Stimulated activated CD4-positive, alpha-beta T cell treated with anti-CD3 and anti-CD28 coated beads, TNF-alpha, amount 100 ng/mL, for 48 hours (primary cell): Measurements from ENCODE around the gene SPATA19.
"Not testable (repeated sequence)": the region's sequence is repeated elsewhere in the genome, so short reads cannot be mapped to it uniquely, and the experiment has no call there.

Source experiments
- DNase-seq, 3 donors: peaks; one replicate each; pipeline ENCODE4 v3.0.0-alpha.2; 2020; ENCODE audit warnings: low read depth in 3 of 3

SPATA19 gene, protein sequence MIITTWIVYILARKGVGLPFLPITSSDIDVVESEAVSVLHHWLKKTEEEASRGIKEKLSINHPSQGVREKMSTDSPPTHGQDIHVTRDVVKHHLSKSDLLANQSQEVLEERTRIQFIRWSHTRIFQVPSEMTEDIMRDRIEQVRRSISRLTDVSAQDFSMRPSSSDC

DNA sequence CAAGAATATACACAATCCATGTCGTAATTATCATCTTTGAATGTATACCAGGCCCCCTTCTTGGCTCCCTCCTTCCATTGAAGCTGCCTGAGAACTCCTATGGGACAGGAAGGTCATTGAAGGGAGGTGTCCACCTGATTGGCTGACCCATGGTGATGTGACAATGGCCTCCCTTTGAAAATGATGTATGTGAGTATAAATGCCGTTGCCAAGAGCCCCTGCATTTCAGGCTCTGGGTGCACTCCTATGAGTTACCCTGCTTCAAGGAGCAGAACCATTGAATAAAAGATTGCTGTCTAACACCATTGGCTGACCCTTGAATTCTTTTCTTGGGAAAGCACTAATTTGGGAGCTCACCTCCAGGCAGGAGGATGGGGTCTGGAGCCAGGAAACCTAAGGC, at the start of gene SPATA19:
SPATA19 (minus strand) TSS at position 101 of the 400 bp plus-strand sequence; CDS start at position 34, 67 bp downstream.
- DNase-seq = no peak

DNA sequence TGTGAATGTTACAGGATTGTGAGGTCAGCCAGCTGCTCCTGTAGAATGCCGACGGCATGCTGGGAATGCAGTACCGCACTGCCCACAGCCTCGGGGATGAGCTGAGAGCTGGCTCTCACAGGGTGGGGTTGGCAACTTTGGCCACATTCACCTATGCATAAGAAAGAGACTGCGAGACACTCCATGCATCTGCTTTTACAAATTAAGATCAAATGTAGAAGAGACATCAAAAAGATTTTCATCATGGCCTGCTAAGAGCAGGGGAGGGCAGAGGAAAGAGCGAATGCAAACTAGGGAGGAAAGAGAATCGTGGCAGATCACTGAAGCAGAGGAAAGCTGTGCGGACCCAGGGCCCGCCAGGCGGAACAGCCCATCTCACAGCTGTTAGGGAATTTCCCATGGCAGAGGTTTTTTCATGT, 49.8 kb upstream of the SPATA19 start:
- DNase-seq = no peak

DNA sequence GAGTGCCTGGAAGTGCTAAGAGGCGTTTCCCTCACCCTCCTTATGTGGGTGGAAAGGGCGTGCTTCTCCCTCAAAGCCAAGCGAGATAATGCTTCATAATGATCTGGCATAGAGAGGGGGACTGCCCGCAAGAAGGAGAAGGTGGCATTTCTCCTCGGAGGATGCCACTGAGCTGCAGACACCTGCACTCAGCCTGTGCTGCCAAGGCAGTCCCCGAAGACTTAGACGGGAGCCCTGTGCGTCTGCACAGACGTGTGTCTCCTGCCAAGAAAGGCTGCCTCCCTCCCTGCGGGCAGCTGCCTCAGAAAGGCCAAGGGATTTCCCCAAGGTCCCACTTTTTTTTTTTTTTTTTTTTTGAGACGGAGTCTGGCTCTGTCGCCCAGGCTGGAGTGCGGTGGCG, 48.1 kb upstream of the SPATA19 start:
- DNase-seq = no peak

DNA sequence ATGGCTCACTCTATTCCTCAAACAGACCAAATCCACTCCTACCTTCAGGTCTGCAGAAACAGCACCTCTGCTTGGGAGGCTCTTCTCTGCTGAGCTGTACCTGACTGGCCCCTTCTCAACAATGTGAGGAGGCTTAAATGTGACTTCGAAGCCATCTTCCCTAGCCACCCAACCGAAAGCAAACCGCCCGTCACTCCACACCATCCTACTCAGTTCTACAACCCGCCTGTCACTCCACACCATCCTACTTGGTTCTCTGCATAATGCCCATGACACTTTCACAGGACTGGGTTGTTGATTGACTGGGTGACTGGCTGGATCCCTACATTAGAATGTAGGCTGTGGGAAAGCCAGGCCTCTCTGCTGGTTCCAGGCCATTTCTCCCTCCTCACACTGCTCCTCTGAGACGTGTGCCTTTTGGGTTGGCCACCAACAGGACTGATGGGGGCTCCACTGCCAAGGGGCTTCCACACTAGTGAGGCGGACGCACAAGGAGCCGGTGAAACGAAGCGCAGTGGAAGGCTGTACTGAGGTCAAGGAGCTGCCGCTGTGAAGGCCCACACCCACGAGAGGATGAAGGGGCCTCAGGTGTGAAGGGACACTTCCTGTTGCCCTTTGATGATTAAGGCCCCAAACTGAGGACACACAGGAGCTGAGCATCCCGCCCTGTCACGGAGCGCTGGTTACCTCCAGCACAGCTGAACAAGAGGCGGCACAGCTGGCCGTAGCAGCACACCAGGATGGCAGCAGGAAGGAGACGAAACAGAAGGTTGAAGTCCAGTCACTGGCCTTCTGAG, 47.5 kb upstream of the SPATA19 start:
- DNase-seq = no peak

DNA sequence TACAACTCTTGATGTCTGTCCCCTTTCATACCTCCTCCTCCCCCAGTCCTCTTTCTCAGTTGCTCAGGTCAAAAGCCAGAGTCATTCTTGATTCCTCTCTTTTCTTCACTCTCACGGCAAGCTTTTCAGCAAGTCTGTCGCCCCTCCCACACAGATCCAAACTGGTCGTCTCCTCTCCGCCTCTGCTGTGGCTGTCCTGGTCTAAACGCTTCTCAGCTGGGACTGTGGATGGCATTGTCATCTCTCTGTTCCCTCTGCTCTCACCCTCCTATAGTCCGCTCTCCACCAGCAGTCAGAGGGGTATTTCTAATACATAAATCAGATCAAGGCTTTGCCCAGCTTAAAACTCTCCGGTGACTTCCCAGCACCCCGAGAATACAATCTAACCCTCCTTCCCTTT, 46.8 kb upstream of the SPATA19 start:
- DNase-seq = no peak

DNA sequence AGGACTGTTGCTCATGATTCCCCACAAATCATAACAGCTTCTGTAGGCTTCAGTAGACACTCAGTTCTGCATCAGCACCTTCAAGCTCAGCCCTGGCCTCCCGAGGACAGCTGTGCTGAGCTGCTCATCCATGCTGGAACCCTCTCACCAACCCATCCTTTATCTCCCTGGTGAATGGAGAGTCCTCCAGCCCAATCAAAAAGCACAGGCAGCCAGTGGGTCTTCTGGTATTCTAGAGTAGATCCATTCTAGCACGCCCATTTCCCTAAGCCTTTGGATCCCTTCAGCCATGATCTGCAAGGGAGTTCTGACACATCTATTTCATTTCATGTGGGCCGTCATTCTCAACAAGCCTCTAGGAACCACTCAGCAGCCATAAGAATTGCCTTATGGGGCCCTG, 44.6 kb upstream of the SPATA19 start:
- no peak for DNase-seq

DNA sequence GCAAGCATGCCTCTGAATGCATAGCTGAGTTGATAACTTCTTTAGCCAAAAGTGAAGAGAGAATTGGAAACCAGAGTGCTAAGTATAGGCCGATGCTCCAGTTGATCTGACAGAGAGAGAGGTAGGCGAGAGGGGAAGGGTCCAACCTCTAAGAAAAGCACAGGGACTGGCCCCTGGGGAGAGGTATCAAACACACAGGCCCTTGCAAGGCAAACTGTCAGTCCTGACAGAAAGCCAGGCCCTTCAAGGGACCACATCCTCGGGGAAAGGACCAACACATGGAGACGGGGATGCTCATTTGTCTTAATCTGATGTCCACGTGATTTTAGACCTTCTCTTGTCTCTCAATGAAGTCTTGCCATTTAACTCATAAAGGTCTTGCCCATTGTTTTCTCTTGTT, 43.9 kb upstream of the SPATA19 start:
- no peak for DNase-seq

DNA sequence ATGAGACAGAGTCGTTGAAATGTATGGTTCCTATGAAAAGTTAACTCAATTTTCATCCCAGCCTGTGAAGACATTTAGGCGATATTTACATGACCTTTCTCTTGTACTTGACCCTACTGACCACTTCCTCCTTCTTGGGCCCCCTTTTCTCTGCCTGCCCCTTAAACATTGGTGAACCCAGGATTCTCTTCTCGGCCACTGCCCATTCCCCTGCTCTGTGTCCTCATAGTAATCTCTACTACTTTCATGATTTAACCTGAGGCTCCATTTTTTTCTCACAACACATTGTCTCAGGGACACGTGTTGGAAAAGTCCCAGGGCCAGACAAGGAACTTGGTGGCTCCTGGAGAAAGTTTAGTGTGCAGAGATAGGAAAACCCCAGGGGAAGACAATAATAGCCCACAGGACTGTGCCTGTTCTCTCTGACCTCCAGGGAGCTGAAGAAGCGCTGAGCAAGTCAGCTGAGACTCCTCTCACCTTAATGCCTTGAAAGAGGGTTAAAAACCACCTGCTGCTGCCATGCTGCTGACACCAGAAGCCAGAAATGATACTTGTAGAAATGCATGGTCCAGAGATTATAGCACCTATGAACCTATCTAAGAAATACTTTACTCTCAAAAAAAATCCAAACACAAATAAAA, 42.5 kb upstream of the SPATA19 start:
- DNase-seq = no peak

DNA sequence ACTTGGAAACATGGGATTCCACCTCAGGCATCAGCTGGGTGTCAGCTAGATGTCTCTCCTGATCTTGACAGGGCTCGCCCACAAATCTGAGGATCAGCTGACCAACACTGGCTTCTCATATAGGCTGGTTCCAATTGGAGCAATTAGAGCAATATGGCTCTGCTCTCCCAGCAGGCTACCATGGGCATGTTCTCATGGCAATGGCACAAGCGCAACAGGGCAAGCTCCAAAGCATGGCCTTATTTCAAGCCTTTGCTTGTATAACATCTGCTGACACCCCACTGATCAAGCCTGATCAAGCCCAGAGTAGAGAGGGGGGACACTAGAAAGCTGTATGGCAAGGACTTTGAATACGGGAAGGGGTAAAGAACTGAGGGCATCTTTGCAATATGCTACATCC, 40.7 kb upstream of the SPATA19 start:
- DNase-seq = no peak

DNA sequence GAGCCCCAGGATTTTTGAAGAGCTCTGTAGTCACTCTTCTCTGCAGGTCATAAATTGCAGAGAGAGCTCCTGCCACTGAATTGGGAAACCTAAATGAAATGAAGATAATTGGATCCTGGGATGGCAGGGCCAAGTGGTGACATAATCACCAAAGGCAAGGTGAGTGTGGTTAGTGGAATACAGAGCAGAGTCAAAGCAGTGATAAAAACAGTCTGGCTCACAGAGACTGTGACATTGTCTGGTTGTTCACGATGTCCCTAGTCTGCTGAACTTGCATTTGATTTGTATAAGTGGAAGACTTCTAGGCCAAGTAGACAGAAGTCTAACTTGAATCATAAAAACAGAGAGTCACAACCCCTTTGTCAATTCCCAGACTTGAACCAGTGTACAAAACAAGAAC, 26.8 kb upstream of the SPATA19 start:
- no peak for DNase-seq

DNA sequence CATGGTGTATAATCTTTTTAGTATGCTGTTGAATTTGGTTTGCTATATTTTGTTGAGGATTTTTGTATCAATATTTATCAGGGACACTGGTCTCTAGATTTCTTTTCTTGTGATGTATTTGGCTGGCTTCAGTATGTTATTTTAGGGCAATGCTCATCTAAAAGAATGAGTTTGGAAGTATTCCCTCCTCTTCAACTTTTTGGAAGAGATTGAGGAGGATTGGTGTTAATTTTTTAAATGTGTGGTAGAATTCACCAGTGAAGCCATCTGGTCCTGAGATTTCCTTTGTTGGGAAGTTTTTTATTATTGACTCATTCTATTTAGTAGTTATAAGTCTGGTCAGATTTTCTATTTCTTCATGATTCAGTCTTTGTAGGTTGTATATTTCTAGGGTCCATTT, 22.1 kb upstream of the SPATA19 start:
- no peak for DNase-seq

DNA sequence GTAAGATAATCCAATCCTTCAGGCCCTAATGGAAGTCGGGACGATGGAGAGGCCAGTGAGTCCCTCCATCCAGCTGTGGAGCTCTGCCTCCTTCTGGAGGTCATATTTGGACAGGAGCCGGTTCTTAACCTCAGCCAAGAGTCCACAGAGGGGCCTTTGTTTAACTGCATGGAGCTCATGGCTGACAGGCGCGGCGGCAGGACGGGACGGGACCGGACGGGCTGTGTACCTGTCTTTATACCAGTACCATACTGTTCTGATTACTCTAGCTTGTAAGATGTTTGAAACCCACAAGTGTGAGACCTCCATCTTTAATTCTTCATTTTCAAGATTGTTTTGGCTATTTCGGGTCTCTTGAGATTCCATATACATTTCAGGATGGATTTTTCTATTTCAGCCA, 20.2 kb upstream of the SPATA19 start:
- no peak for DNase-seq

DNA sequence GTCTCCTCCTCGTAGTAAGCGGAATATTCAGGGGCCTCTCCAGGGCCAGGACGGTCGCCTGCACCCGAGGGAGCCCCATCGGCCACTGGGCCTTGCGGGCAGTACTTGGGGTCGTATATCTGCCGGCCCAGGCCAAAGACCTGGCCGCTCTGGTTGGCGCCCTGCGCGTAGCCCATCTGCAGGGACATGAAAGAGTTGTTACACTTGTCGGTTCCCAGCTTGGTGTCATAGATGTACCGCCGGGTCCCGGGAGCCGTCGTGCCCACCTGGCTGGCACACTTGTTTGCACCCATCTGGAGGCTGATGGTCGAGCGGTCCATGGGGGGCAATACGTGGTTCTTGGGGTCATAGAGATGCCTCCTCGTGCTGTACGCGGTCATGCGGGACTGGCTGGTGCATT, 19.4 kb upstream of the SPATA19 start:
- no peak for DNase-seq

DNA sequence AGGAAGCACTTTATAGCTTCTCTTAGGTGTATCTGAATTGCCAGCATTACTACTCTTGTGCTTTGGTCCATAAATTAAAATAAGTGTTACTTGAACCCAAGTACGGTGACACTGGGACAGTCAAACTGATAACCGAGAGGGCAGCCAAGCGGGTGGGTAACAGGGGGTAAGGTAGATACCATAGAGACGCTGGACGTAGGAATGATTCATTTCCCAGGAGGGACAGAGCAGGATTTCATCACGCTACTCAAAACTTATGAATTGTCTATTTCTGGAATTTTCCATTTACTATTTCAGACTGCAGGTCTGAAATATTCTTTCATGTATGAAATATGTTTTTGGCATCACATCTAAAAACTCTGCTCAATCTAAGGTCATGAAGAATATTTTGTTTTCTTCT, 14.8 kb upstream of the SPATA19 start:
- no peak for DNase-seq

DNA sequence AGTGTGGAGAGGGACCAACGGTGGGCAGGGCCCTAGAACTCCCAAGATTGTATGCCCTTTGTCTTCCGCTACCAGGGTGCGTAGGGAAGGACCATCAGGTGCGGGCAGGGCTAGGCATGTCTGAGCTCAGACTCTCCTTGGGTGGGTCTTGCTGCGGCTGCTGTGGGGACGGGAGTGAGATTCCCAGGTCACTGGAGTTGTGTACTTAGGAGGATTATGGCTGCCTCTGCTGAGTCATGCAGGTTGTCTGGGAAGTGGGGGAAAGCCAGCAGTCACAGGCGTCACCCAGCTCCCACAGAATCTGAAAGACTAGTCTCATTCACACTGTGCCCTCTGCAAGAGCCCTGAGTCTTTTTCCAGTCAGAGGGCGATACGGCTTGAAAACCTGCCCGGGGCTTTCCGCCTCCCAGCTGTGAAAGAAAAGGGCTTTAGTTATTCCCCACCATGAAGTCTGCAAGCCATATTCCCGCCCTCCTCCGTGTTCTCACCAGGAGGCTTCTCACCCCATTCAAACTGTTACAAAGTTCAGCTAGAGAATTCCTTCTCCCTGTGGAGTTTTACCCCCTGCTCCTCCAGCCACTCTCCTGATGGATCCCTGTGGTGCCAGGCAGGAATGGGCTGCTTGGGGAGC, 9.1 kb upstream of the SPATA19 start:
- DNase-seq = not testable (repeated sequence)

DNA sequence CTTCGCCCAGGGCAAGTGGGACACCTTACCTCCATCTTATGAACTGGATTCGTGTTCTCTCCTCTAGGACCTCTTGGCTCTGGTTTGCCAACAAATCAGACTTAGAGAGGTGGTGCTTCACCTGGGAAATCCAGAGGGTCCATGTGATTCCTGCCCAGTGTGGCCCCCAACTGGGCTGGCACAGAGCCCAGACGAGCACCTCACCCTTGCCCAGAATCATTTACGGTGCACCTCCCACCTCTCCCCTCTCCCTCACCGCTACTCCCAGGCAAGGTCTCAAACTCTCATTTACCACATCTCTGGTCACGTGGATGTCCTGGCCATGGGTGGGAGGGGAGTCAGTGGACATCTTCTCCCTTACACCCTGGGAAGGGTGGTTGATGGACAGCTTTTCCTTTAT, 1.1 kb downstream of the SPATA19 start:
- DNase-seq = no peak

DNA sequence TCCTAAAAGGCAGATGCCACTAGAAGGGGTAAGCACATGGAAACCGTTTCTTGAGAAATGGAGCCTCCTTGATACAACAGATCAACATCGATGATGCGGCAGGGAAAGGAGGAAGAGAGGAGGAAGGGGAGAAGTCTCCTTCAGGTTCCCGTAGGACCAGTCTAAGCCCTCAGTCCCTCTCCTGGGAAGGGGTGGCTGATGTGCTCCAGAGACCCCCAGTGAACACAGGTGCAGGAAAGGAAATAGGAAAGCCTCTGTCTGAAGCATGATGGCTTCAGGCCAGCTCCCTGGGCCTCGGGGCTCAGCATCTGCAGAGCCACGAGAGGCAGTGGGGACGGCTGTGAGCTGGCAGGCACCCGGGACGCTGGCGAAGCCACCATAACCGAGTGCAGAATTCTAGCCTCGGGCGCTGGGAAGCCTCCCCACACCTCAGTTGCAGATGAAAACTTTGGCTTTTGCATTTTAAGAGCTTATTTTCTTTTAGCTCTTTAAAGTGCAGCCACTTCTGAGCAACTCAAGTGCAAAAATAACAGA, 1.8 kb downstream of the SPATA19 start:
- no peak for DNase-seq

DNA sequence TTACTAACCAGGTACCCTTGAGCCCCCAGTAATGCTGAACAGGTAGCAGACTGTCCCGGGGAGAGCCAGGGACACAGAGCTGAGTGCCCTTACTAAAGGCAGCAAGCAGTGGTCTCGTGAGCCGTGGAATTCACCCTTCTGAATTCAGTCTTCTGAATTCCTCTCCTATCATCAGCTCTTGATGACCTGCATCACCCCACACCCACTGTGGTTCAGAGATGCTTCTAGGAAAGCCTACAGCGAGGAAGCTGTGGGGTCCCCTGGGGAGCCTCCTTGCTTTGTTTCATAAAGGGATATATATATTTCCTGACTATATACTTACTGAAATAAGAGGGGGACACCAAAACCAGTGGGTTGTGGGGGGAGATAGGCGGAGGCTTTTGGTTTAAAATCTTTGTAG, 2.6 kb downstream of the SPATA19 start:
- no peak for DNase-seq

DNA sequence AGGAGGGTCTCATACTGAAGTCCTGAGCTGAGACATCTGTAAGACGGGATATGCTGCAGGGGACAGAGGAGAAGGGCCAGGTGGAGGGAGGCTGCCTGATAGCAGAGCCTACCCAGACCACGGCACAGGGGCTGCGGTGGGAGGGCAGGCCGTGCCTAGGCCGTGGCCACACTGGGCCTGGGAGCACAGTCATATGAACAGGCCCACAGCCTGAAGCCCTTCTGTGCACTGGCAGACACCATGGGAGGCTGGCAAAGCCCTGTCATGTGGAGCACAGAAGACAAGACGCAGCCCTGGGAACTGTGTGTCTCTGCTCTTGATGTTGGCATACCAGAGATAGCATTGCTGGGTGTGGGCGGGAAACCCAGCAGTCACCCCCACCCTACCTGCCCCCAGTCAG, 3.3 kb downstream of the SPATA19 start:
- no peak for DNase-seq

DNA sequence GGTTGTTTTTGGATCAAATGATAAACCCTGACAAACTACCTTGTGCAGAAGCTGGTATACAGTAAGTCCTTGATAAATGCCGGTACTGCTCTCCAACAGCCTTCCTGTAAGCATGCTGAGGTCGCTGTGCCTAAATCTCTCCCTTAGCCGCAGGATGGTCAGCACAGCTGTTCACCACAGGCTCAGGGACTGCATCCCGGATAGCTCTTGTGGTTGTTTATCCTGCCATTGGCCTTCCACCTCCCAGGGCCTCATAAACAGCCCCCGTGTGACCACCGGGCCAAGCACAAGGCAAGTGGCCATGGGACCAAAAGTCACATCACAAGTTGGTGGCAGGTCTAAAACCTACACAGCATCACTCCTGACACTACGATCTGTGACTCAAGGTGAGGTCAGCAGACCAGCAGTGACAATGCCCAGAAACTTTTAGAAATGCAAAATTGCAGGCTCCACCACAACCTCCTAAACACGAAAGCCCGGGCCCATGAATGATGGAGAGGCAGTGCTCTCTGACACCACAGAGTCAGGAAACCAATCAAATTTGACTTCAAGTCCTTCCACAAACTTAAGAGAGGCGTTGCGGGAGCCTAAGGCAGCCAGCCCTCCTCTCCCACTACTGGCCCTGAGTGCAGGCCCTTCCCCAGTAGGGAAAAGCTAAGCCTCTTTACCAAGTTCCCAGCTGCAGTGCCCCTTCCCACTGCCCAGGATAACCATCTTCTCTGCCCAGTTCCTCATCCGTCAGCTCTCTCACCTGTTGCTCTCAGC, 3.9 kb downstream of the SPATA19 start:
- DNase-seq = no peak

DNA sequence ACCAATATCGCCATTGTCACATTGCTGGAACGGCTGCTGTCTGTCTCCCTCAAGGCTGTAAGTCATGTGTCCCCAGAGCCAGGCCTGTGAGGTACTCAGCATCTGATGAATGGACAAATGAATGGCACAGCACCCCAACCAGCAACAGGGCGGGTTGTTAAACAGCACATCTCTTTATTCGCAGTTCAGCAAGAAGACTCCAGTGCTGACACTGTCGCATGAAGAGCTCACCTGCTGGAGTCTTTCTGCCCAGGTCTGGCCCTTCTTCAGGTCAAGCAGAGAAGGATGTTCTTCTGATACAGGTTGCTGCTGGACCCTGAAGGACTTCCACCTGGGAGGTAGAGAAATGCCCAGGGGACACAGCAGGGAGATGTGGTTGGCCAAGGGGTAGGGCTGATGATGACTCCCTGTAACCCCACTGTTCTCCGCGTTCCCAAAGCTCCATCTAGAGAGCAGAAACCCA, 4.8 kb downstream of the SPATA19 start:
- DNase-seq = no peak
